Activated naive CD8-positive, alpha-beta T cell treated with anti-CD3 and anti-CD28 coated beads for 36 hours (primary cell): ENCODE data around the gene CDRT15L2. TPM values are rescaled to one million over a fixed set of nuclear protein-coding genes. Genes with fewer than 3 reads are reported as not detected.
"Not testable (repeated sequence)": the region's sequence is repeated elsewhere in the genome, so short reads cannot be mapped to it uniquely, and the experiment has no call there.

Experiments used
- DNase-seq: peaks from one replicate; pipeline ENCODE4 v3.0.0; 2021
- H3K27ac Mint-ChIP-seq: one replicate; pipeline ENCODE4 v1.8.0; 2022; ENCODE audit warnings: mild to moderate bottlenecking, moderate library complexity, mixed read lengths
- H3K27me3 Mint-ChIP-seq: one replicate; pipeline ENCODE4 v1.8.0; 2022; ENCODE audit warnings: mild to moderate bottlenecking, mixed read lengths
- H3K36me3 Mint-ChIP-seq: one replicate; pipeline ENCODE4 v1.8.0; 2021; ENCODE audit warnings: mild to moderate bottlenecking, mixed read lengths
- H3K4me1 Mint-ChIP-seq: one replicate; pipeline ENCODE4 v1.8.0; 2021; ENCODE audit warnings: mixed read lengths
- H3K4me3 Mint-ChIP-seq: one replicate; pipeline ENCODE4 v1.8.0; 2022; ENCODE audit warnings: mild to moderate bottlenecking, moderate library complexity, mixed read lengths
- H3K9me3 Mint-ChIP-seq: one replicate; pipeline ENCODE4 v1.8.0; 2022; ENCODE audit warnings: mixed read lengths
- total RNA-seq, 2 experiments: library from RNA; stranded (reverse); gene quantifications; one replicate each; pipeline ENCODE4 v1.2.3, GENCODE V29; 2021

The CDRT15L2 gene
- not detected for total RNA-seq

- not testable (repeated sequence) for H3K9me3 Mint-ChIP-seq, H3K4me3 Mint-ChIP-seq, H3K27ac Mint-ChIP-seq, H3K36me3 Mint-ChIP-seq, H3K27me3 Mint-ChIP-seq, DNase-seq, H3K4me1 Mint-ChIP-seq
Observed at GRCh38 chr17:20579424-20579823, at the start of gene CDRT15L2. TSS of gene CDRT15L2 (plus strand) at chr17:20579724. CDS start at chr17:20579744, 20 bp downstream.

- DNase-seq, H3K9me3 Mint-ChIP-seq, H3K27ac Mint-ChIP-seq, H3K4me1 Mint-ChIP-seq, H3K27me3 Mint-ChIP-seq, H3K36me3 Mint-ChIP-seq: not testable (repeated sequence)
- H3K4me3 Mint-ChIP-seq = peak overlapping the region; percentile 64
Observed at GRCh38 chr17:20530104-20530503, 49.4 kb upstream of the CDRT15L2 start.

- not testable (repeated sequence) for H3K9me3 Mint-ChIP-seq, DNase-seq, H3K36me3 Mint-ChIP-seq, H3K27ac Mint-ChIP-seq, H3K4me1 Mint-ChIP-seq, H3K27me3 Mint-ChIP-seq
- peak overlapping the region; percentile 71 for H3K4me3 Mint-ChIP-seq
Observed at GRCh38 chr17:20532544-20533090, 46.9 kb upstream of the CDRT15L2 start.

GRCh38 chr17:20533206-20533605 is 46.3 kb upstream of the CDRT15L2 start:
- not testable (repeated sequence) for H3K27ac Mint-ChIP-seq, H3K36me3 Mint-ChIP-seq, DNase-seq, H3K4me1 Mint-ChIP-seq, H3K27me3 Mint-ChIP-seq, H3K9me3 Mint-ChIP-seq
- peak overlapping the region; percentile 71 for H3K4me3 Mint-ChIP-seq

GRCh38 chr17:20534711-20535550 is 44.6 kb upstream of the CDRT15L2 start:
- H3K9me3 Mint-ChIP-seq, H3K36me3 Mint-ChIP-seq, H3K4me3 Mint-ChIP-seq, H3K27ac Mint-ChIP-seq, DNase-seq, H3K27me3 Mint-ChIP-seq, H3K4me1 Mint-ChIP-seq: not testable (repeated sequence)

GRCh38 chr17:20540414-20540813 is 39.1 kb upstream of the CDRT15L2 start:
- H3K9me3 Mint-ChIP-seq, H3K36me3 Mint-ChIP-seq, H3K27me3 Mint-ChIP-seq, H3K4me1 Mint-ChIP-seq, H3K4me3 Mint-ChIP-seq, H3K27ac Mint-ChIP-seq, DNase-seq: not testable (repeated sequence)

GRCh38 chr17:20540865-20541264 is 38.7 kb upstream of the CDRT15L2 start:
- not testable (repeated sequence) for H3K27me3 Mint-ChIP-seq, H3K27ac Mint-ChIP-seq, H3K9me3 Mint-ChIP-seq, DNase-seq, H3K4me1 Mint-ChIP-seq, H3K4me3 Mint-ChIP-seq, H3K36me3 Mint-ChIP-seq

- not testable (repeated sequence) for DNase-seq, H3K4me1 Mint-ChIP-seq, H3K4me3 Mint-ChIP-seq, H3K9me3 Mint-ChIP-seq, H3K27ac Mint-ChIP-seq, H3K27me3 Mint-ChIP-seq, H3K36me3 Mint-ChIP-seq
Observed at GRCh38 chr17:20541853-20542546, 37.5 kb upstream of the CDRT15L2 start.

- not testable (repeated sequence) for H3K27ac Mint-ChIP-seq, H3K4me3 Mint-ChIP-seq, H3K27me3 Mint-ChIP-seq, H3K9me3 Mint-ChIP-seq, H3K4me1 Mint-ChIP-seq, DNase-seq, H3K36me3 Mint-ChIP-seq
Observed at GRCh38 chr17:20547923-20548322, 31.6 kb upstream of the CDRT15L2 start.

GRCh38 chr17:20552920-20553319 is 26.6 kb upstream of the CDRT15L2 start:
- not testable (repeated sequence) for H3K4me1 Mint-ChIP-seq, H3K27ac Mint-ChIP-seq, DNase-seq, H3K27me3 Mint-ChIP-seq, H3K36me3 Mint-ChIP-seq, H3K9me3 Mint-ChIP-seq, H3K4me3 Mint-ChIP-seq

GRCh38 chr17:20554728-20555127 is 24.8 kb upstream of the CDRT15L2 start:
- H3K9me3 Mint-ChIP-seq, H3K4me3 Mint-ChIP-seq, H3K27me3 Mint-ChIP-seq, H3K27ac Mint-ChIP-seq, DNase-seq, H3K4me1 Mint-ChIP-seq, H3K36me3 Mint-ChIP-seq: not testable (repeated sequence)

GRCh38 chr17:20555135-20556010 is 24.2 kb upstream of the CDRT15L2 start:
- not testable (repeated sequence) for H3K36me3 Mint-ChIP-seq, H3K4me1 Mint-ChIP-seq, DNase-seq, H3K9me3 Mint-ChIP-seq, H3K27ac Mint-ChIP-seq, H3K27me3 Mint-ChIP-seq, H3K4me3 Mint-ChIP-seq

- H3K27me3 Mint-ChIP-seq, DNase-seq, H3K4me1 Mint-ChIP-seq, H3K9me3 Mint-ChIP-seq, H3K36me3 Mint-ChIP-seq, H3K27ac Mint-ChIP-seq, H3K4me3 Mint-ChIP-seq: not testable (repeated sequence)
Observed at GRCh38 chr17:20558096-20558495, 21.4 kb upstream of the CDRT15L2 start.

GRCh38 chr17:20559018-20559417 is 20.5 kb upstream of the CDRT15L2 start:
- H3K4me1 Mint-ChIP-seq, H3K27me3 Mint-ChIP-seq, DNase-seq, H3K27ac Mint-ChIP-seq, H3K4me3 Mint-ChIP-seq, H3K9me3 Mint-ChIP-seq, H3K36me3 Mint-ChIP-seq: not testable (repeated sequence)

- Mint-ChIP-seq H3K36me3 (no peaks in the 10 kb centered on the region), H3K27ac (no peak overlapping the region), H3K27me3 (no peaks in the 10 kb centered on the region)
Observed at GRCh38 chr17:20562587-20562986, 16.9 kb upstream of the CDRT15L2 start.

More at GRCh38 chr17:20562587-20562986, 16.9 kb upstream of the CDRT15L2 start:
- Mint-ChIP-seq H3K4me3 (no peak overlapping the region), H3K4me1 (no peaks in the 10 kb centered on the region), H3K9me3 (no peaks in the 10 kb centered on the region)
- DNase-seq = no peak
